NCI-H1436 (cell line): ENCODE results near the gene DNAJB4.
A peak's percentile ranks its signal among the peaks of the same experiment; 100 is the strongest.
"Not testable (repeated sequence)": the region's sequence is repeated elsewhere in the genome, so short reads cannot be mapped to it uniquely, and the experiment has no call there.

Experiments
- DNase-seq: peaks from one replicate; lab custom pipeline; 2025; lab: John Stamatoyannopoulos, UW

Gene DNAJB4

DNA sequence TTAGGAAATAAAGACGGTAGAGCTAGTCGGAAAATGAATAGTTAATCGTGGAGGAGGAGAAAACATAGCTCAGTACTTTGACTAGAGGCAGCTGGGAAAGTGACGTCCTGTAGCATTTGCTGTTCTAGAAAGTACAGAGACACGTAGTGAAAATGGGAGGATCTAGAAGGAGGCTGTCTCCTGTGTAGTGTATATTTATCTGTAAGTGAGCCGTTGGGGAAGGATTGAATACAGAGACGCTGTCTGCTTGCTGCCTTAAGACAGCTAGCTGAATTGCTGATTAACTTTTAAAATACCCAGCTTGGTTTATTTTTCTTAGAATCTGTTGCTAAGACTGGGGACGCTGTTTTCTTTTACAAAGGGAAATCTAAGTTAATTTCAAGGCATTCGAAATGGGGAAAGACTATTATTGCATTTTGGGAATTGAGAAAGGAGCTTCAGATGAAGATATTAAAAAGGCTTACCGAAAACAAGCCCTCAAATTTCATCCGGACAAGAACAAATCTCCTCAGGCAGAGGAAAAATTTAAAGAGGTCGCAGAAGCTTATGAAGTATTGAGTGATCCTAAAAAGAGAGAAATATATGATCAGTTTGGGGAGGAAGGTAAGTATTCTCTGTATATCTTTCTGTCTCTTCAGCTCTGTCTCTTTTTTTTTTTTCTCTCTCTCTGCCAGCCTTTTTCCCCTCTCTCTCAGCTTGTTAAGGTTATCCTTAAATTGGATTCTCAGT, at the start of gene DNAJB4:
TSS of gene DNAJB4 (plus strand) at position 221 of the 729 bp plus-strand sequence. CDS start at position 393, 172 bp downstream.
- no peak for DNase-seq

DNA sequence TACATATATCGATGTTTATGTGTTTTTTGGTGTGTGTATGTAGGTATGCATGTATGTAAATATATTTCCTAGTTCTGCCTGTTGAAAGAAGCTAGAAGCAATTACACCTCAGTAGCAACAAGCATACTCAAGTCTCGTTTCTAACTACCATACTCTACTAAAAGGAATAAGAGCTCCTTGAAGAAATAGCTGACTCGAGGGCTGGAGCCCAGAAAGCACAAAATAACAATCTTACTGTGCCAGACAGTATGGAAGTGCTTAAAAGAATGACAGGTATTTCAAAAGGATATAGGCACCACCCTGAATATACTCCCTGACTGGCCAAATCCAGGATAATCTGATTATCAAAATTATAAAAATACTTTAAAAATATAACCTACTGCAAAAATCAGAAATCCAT, 49.0 kb upstream of the DNAJB4 start:
- no peak for DNase-seq

GRCh38 chr1:77956464-77956863, 48.3 kb upstream of the DNAJB4 start:
- DNase-seq, result no peak

GRCh38 chr1:77958391-77958790, 46.3 kb upstream of the DNAJB4 start:
- DNase-seq, result no peak

DNA sequence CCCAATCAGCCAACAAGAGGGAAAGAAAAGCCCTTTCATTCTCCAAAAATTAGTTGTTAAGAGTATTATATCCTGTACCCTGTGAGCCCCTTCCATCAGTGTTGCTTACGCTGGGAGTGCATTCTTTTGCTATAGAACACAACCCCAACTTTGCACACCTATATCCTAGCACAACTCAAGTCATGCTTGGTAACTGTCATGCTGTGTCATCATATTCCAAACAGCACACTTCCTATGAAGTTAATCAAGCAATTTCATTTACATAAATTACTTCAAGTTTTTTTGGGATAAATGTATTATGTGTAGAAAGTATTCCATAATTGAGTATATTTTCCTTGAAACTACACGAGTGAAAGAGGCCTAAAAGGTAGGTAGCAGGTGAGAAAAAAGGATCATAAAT, 45.9 kb upstream of the DNAJB4 start:
- no peak for DNase-seq

DNA sequence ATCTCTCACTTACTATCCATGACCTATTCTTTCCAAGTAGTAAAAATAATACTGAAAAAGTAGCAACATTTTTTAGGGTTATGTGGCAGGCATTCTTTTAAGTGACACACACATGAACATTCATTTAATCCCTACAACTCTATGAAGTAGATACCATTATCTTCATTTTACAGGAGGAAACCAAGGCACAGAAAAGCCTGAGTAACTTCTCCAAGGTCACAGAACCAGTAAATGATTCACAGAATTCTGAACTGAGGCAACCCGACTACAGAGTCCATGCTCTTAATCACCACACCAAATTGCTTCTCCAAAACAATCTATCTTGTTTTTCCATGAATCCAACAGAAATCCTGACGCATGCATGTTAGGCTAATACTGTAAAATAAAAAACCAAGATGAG, 43.3 kb upstream of the DNAJB4 start:
- DNase-seq, result no peak

GRCh38 chr1:77966291-77966690, 38.4 kb upstream of the DNAJB4 start:
- no peak for DNase-seq

- DNase-seq, result no peak
These were observed 34.5 kb upstream of the DNAJB4 start for GRCh38 chr1:77970192-77970591.

GRCh38 chr1:77972080-77972479, 32.7 kb upstream of the DNAJB4 start:
- DNase-seq, result no peak

- DNase-seq, result no peak
These were observed 29.4 kb upstream of the DNAJB4 start for GRCh38 chr1:77975386-77975785.

DNA sequence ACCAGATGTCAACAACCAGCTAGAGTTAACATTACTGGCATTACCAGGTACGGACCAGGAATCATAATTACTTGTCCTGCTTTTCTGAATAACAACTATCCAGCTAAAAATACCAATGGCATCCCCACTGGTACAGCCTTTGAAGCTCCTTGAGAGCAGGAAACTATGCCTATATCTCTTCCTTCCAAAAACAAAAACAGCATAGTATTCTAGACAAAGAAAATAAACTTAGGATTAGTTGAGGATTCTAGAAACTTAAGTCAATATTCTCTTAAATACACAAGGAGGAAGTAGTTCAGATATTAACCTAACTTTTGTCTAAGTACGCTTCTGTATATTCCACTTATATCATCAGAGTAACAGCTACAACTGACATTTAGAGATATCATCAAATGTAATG, 28.8 kb upstream of the DNAJB4 start:
- no peak for DNase-seq

DNA sequence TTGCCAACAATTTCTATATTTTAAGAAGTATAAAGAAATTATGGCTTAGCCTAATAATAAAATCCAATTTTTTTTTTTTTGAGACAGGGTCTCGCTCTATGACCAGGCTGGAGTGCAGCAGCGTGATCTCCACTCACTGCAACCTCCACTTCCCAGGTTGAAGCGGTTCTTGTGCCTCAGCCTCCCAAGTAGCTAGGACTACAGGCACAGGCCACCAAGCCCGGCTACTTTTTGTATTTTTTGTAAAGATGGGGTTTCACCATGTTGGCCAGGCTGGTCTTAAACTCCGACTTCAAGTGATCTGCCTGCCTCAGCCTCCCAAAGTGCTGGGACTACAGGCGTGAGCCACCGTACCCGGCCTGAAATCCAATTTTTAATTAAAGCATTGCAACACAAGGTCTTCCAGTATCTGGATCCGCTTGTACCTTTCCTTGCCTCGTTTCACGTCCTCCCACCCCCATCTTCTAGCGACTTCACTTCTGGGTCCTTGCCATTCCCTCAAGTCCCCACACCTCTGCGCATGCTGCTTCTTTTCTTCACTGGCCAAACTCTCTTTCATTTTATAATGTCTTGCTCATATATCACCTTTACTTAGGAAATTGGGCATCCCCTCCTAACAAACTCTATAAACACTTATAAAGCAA, 28.2 kb upstream of the DNAJB4 start:
- no peak for DNase-seq

- DNase-seq, result no peak
These were observed 26.8 kb upstream of the DNAJB4 start for GRCh38 chr1:77977989-77978292.

DNA sequence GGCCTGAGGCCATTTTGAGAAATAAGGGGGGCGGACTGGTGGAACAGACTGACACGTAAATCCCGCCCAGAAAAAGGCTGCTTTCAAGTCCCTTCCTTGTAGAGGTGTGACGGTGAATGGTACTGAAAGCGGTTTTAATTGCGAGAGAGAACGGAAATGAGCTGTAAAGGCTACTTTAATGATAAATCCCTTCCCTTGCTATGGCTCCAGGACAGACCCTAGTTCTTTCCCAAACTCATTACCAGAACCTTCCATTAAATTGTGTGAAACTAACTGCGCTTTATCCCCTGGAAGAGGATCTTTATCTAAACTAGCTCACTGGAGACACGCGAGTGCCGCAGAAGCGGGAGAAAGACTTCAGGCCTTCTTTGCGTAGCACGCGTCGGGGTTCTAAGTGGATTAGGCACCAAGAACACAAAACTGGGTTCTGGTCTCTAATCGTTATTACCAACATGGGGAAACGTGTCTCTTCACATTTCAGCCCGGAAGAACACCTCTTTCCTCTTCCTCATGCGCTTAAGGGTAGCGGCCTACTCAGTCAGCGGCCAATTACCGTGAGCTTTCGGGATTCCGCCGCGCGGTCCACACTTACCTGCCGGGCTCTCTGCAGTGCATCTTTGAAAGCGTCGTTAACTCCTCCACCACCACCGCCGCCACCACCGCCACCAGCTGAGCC, 26.3 kb upstream of the DNAJB4 start:
- peak; percentile 91 for DNase-seq

- DNase-seq, result peak; percentile 98
These were observed 25.5 kb upstream of the DNAJB4 start, which contains the start of gene FUBP1 for GRCh38 chr1:77978969-77979876. FUBP1 (minus strand) TSS chr1:77979072; CDS start chr1:77979004, 68 bp downstream.

DNA sequence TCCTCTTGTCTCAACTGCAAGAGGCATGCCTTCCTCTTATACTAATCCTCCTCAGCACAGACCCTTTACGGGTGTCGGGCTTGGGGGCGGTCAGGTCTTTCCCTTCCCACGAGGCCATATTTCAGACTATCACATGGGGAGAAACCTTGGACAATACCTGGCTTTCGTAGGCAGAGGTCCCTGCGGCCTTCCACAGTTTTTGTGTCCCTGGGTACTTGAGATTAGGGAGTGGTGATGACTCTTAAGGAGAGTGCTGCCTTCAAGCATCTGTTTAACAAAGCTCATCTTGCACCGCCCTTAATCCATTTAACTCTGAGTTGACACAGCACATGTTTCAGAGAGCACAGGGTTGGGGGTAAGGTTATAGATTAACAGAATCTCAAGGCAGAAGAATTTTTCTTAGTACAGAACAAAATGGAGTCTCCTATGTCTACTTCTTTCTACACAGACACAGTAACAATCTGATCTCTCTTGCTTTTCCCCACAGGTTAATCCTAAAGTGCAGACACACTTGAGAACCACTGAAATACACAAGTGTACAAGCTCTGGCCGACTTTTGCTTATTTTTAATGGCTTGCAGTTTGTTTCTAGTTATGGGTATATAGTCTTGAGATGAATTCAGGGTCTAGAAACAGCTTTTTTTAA, 21.3 kb upstream of the DNAJB4 start:
- DNase-seq, result not testable (repeated sequence)

DNA sequence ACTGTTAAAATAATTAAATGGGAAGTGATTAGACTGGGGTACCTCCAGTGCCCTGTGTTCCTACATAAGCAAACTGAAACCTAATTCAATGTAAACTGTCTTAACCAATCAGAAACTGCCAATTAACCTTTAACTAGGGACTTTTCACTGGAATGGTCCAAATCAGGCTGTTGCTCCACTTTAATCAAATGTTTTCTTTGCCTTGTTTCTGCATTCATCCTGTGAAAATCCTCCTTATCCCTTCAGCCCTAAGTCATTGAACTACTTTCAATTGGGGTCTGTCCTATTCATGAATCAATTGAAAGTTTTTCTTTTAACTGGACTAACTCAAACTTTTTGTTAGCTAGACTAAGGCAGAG, 20.8 kb upstream of the DNAJB4 start:
- no peak for DNase-seq

- DNase-seq, result no peak
These were observed 20.1 kb upstream of the DNAJB4 start for GRCh38 chr1:77984629-77985028.

DNA sequence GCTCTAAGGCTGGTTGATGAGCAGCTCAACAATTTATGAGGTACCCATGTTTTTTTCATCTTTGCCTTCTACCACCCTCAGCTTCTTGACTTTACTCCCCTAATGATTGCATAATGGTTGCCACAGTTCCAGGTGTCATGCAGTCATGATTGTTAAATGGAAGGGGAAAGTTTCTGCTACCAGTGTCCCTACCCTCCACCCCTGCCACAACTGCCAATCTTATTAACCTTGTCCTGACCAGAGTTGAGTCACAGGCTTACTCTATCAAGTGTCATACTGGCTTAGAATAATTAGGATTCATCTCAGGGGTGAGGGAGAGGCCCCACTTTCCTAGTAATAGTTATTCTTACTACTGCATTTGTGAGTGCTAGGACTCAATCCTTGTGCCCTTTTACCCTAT, 17.9 kb upstream of the DNAJB4 start:
- DNase-seq, result no peak

DNA sequence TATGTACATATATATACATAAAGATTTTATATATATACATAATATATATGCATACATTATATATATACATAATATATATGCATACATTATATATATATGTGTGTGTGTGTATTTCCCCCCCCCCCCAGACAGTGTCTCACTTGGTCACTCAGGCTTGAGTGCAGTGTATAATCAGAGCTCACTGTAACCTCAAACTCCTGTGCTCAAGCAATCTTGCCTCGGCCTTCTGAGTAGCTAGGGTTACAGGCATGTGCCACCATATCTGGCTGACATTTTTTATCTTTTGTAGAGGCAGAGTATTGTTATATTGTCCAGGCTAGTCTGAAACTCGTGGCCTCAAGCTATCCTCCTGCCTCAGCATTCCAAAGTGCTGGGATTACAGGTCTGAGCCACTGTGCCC, 16.8 kb upstream of the DNAJB4 start:
- no peak for DNase-seq

- no peak for DNase-seq
These were observed 15.0 kb upstream of the DNAJB4 start for GRCh38 chr1:77989744-77990143.
